Measurements from ENCODE around the gene DGKA.

DNA sequence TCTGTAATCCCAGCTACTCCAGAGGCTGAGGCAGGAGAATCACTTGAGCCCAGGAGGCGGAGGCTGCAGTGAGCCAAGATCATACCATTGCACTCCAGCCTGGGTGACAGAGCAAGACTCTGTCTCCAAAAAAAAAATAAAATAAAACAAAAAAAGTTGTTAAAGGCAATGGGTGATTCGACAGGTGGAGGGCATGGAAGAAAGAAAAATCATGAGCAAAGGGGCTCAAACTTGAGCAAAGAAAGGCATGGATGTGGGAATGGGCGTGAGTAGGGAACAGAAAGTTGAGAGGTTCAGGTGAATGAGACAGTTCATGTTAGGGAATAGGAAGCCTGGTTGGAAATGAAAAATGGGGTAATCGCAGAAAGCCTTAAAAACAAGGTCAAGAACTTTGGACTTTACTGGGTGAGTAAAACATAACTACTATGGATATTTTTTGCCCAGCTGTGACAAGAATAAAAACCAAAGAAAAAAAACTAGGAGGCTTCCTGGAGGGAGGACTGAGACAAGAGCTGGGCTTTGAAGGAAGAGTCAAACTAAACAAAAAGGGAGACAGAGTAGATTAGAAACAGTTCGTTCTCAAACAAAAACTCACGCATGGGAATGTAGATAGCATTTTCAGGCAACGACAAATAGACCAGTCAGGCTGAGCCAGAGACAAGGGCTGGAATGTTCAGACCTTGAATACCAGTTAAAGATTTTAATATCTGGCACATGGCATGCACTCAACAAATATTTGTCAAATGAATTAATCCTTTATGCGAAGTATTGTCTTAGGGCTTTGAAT, 22.0 kb upstream of the DGKA start:
- TF ChIP-seq, protein P1, sequence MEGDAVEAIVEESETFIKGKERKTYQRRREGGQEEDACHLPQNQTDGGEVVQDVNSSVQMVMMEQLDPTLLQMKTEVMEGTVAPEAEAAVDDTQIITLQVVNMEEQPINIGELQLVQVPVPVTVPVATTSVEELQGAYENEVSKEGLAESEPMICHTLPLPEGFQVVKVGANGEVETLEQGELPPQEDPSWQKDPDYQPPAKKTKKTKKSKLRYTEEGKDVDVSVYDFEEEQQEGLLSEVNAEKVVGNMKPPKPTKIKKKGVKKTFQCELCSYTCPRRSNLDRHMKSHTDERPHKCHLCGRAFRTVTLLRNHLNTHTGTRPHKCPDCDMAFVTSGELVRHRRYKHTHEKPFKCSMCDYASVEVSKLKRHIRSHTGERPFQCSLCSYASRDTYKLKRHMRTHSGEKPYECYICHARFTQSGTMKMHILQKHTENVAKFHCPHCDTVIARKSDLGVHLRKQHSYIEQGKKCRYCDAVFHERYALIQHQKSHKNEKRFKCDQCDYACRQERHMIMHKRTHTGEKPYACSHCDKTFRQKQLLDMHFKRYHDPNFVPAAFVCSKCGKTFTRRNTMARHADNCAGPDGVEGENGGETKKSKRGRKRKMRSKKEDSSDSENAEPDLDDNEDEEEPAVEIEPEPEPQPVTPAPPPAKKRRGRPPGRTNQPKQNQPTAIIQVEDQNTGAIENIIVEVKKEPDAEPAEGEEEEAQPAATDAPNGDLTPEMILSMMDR (conservative IDR thresholded peaks at IDR 0.05; ENCODE audit: low read depth, low read length), result no peak
- TF ChIP-seq EZH2 (IDR thresholded peaks at IDR 0.05; ENCODE audit: low read length, unreplicated experiment), result no peak
- no peak for TF ChIP-seq EZH2phosphoT487 (IDR thresholded peaks at IDR 0.05; ENCODE audit: borderline replicate concordance, low read length)

All from PC-3 (cell line).